ENCODE measurements around the gene PRKAB1. TPM values are rescaled to one million over a fixed set of nuclear protein-coding genes. Genes with fewer than 3 reads are reported as not detected.

The PRKAB1 gene
- total RNA-seq, 1 experiment from 2014 or later = 42.2 TPM

DNA sequence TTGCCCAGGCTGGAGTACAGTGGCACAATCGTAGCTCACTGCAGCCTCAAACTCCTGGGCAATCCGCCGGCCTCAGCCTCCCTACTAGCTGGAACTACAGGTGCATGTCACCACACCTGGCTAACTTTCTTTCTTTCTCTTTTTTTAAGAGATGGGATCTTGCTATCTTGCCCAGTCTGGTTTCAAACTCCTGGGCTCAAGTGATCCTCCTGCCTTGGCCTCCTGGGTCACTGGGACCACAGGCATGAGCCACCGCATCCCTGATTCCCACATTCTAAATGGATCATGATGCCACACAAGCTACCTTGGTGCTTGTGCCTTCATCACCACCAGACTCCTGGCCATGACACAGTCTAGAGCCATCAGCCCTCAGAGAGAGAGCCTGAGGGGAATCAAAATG is 43.8 kb downstream of the PRKAB1 start:
- Mint-ChIP-seq H3K27me3 (ENCODE audit: low read depth) (no peaks in the 10 kb centered on the region), H3K9me3 (no peaks in the 10 kb centered on the region), H3K27ac (no peak overlapping the region), H3K4me3 (no peak overlapping the region), H3K4me1 (peaks cover 0 to 4% of the 10 kb centered on the region in 2 experiments; a peak in 1 of 4 replicates), H3K36me3 (ENCODE audit: insufficient read depth in 1 of 3, low read depth in 3 of 3) (peaks cover 52 to 91% (median 79%) of the 10 kb centered on the region in 3 experiments; a peak in 6 of 7 replicates)
- no peak overlapping the region for H3K23ac ChIP-seq (ENCODE audit: insufficient read length, low read depth, low read length)
- H3K18ac ChIP-seq (ENCODE audit: insufficient read length, low read depth, low read length) = no peak overlapping the region
- H4K5ac ChIP-seq (ENCODE audit: insufficient read length, low read depth, low read length) = no peak overlapping the region
- DNase-seq = no peak
- no peak overlapping the region for H3K4ac ChIP-seq (ENCODE audit: low read depth, low read length)
- H4K8ac ChIP-seq (replicated peaks; ENCODE audit: insufficient read length, low read depth, low read length) = no peak overlapping the region
- no peaks in the 10 kb centered on the region for H3K27me3 ChIP-seq (ENCODE audit: insufficient read depth, low read length)
- no peak overlapping the region for H2BK120ac ChIP-seq (ENCODE audit: low read depth, low read length, poor library complexity, severe bottlenecking)
- no peaks in the 10 kb centered on the region for H3K4me1 ChIP-seq (ENCODE audit: insufficient read depth, low read length)
- H3K9me3 ChIP-seq (ENCODE audit: control insufficient read depth, low read depth, low read length) = no peaks in the 10 kb centered on the region
- no CpG with 5 or more reads among the region's 4 CpGs for WGBS (ENCODE audit: extremely low coverage, insufficient read length, low lambda C conversion rate)
- H3K27ac ChIP-seq (ENCODE audit: insufficient read length, low read depth, low read length) = no peak overlapping the region
- H3K9ac ChIP-seq (ENCODE audit: extremely low read depth, insufficient read length, low read length) = no peak overlapping the region
- H3K14ac ChIP-seq (ENCODE audit: insufficient read depth, low read length) = no peak overlapping the region
- H4K91ac ChIP-seq (ENCODE audit: insufficient read length, low read depth, low read length) = no peak overlapping the region
- H2BK15ac ChIP-seq (ENCODE audit: low read depth, low read length) = no peak overlapping the region
- no peak overlapping the region for H2BK5ac ChIP-seq (ENCODE audit: insufficient read length, low read length)
- H4K20me1 ChIP-seq (ENCODE audit: control insufficient read depth, insufficient read depth, insufficient read length) = no peaks in the 10 kb centered on the region
- no peaks in the 10 kb centered on the region for H3K79me2 ChIP-seq (ENCODE audit: insufficient read depth, low read length)
- TF ChIP-seq, protein P1, sequence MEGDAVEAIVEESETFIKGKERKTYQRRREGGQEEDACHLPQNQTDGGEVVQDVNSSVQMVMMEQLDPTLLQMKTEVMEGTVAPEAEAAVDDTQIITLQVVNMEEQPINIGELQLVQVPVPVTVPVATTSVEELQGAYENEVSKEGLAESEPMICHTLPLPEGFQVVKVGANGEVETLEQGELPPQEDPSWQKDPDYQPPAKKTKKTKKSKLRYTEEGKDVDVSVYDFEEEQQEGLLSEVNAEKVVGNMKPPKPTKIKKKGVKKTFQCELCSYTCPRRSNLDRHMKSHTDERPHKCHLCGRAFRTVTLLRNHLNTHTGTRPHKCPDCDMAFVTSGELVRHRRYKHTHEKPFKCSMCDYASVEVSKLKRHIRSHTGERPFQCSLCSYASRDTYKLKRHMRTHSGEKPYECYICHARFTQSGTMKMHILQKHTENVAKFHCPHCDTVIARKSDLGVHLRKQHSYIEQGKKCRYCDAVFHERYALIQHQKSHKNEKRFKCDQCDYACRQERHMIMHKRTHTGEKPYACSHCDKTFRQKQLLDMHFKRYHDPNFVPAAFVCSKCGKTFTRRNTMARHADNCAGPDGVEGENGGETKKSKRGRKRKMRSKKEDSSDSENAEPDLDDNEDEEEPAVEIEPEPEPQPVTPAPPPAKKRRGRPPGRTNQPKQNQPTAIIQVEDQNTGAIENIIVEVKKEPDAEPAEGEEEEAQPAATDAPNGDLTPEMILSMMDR (conservative IDR thresholded peaks at IDR 0.05) = no peak
- H2BK12ac ChIP-seq (ENCODE audit: insufficient read length, low read depth, low read length) = no peak overlapping the region
- no peak overlapping the region for H2AK5ac ChIP-seq (ENCODE audit: insufficient read length, low read length)
- H2AFZ ChIP-seq (ENCODE audit: low read length) = no peak overlapping the region
- no peak overlapping the region for H3K4me2 ChIP-seq (ENCODE audit: insufficient read depth, insufficient read length, low read length)
- no peak overlapping the region for H3K56ac ChIP-seq (ENCODE audit: insufficient read length, low read depth, low read length)
- H3T11ph ChIP-seq (ENCODE audit: low read length) = no peak overlapping the region
- H3K79me1 ChIP-seq (ENCODE audit: insufficient read depth, low read depth, low read length, poor library complexity, severe bottlenecking) = no peaks in the 10 kb centered on the region
- H2BK20ac ChIP-seq (ENCODE audit: low read depth, low read length, poor library complexity, severe bottlenecking) = no peak overlapping the region
- no peaks in the 10 kb centered on the region for H3K23me2 ChIP-seq (ENCODE audit: insufficient read length, low read depth, low read length, poor library complexity, severe bottlenecking)

All from H9 (cell line).